Ishikawa (cell line): Measurements from ENCODE around the gene TBC1D2B.

Experiments used
- CEBPB ChIP-seq: IDR thresholded peaks from 2 replicates; pipeline ENCODE4 v1.6.1; 2012
- CREB1 ChIP-seq: IDR thresholded peaks from 2 replicates; pipeline ENCODE4 v1.6.1; 2012; ENCODE audit warnings: low read depth
- EGR1 ChIP-seq: IDR thresholded peaks from 2 replicates; pipeline ENCODE4 v1.6.1; 2012
- EP300 ChIP-seq: IDR thresholded peaks from 2 replicates; pipeline ENCODE4 v1.6.1; 2012; ENCODE audit warnings: borderline replicate concordance
- FOXM1 ChIP-seq: IDR thresholded peaks from 2 replicates; pipeline ENCODE4 v1.6.1; 2012; ENCODE audit warnings: low read depth, borderline replicate concordance
- MAX ChIP-seq: IDR thresholded peaks from 2 replicates; pipeline ENCODE4 v1.6.1; 2012
- NFIC ChIP-seq: IDR thresholded peaks from 2 replicates; pipeline ENCODE4 v1.6.1; 2012
- RAD21 ChIP-seq: IDR thresholded peaks from 2 replicates; pipeline ENCODE4 v1.6.1; 2012; ENCODE audit warnings: low read depth
- REST ChIP-seq: IDR thresholded peaks from 2 replicates; pipeline ENCODE4 v1.6.1; 2012; ENCODE audit warnings: low read depth, mild to moderate bottlenecking
- TAF1 ChIP-seq: IDR thresholded peaks from 2 replicates; pipeline ENCODE4 v1.6.1; 2012; ENCODE audit warnings: low read depth, mild to moderate bottlenecking
- TCF12 ChIP-seq: IDR thresholded peaks from 2 replicates; pipeline ENCODE4 v1.6.1; 2012; ENCODE audit warnings: low read depth
- TEAD4 ChIP-seq: IDR thresholded peaks from 2 replicates; pipeline ENCODE4 v1.6.1; 2012
- USF1 ChIP-seq: IDR thresholded peaks from 2 replicates; pipeline ENCODE4 v1.6.1; 2012
- YY1 ChIP-seq: IDR thresholded peaks from 2 replicates; pipeline ENCODE4 v1.6.1; 2012; ENCODE audit warnings: low read depth
- ZBTB7A ChIP-seq: IDR thresholded peaks from 2 replicates; pipeline ENCODE4 v1.6.1; 2012; ENCODE audit warnings: low read depth

Gene TBC1D2B

GRCh38 chr15:78093242-78094020 lies 15.9 kb upstream of the TBC1D2B start:
- TF ChIP-seq TEAD4 (no peak), NFIC (no peak), REST (no peak), USF1 (no peak), TAF1 (no peak), TCF12 (no peak), EP300 (no peak), CREB1 (no peak), FOXM1 (no peak), MAX (no peak), CEBPB (no peak), RAD21 (no peak), EGR1 (no peak), YY1 (no peak), ZBTB7A (no peak)

- TF ChIP-seq TCF12 (no peak), REST (no peak), RAD21 (no peak), YY1 (no peak), CEBPB (no peak), MAX (no peak)
These were observed 14.9 kb upstream of the TBC1D2B start, which contains the start of gene SH2D7 for GRCh38 chr15:78092261-78093041. SH2D7 (plus strand) TSS chr15:78092561; CDS start chr15:78092585, 24 bp downstream.

- TF ChIP-seq USF1 = no peak
- no peak for TF ChIP-seq EP300
- no peak for TF ChIP-seq TEAD4
- no peak for TF ChIP-seq REST
- no peak for TF ChIP-seq ZBTB7A
- no peak for TF ChIP-seq CEBPB
- no peak for TF ChIP-seq CREB1
- no peak for TF ChIP-seq FOXM1
- no peak for TF ChIP-seq MAX
These were observed 13.0 kb upstream of the TBC1D2B start for GRCh38 chr15:78090422-78091063.

- no peak for TF ChIP-seq TAF1
- TF ChIP-seq TCF12 = no peak
- TF ChIP-seq ZBTB7A = no peak
- TF ChIP-seq FOXM1 = no peak
- TF ChIP-seq MAX = no peak
- no peak for TF ChIP-seq NFIC
- no peak for TF ChIP-seq CREB1
- TF ChIP-seq REST = no peak
- no peak for TF ChIP-seq TEAD4
- TF ChIP-seq EGR1 = no peak
- no peak for TF ChIP-seq USF1
- TF ChIP-seq EP300 = no peak
- no peak for TF ChIP-seq CEBPB
- TF ChIP-seq RAD21 = no peak
- TF ChIP-seq YY1 = no peak
These were observed 11.2 kb upstream of the TBC1D2B start for GRCh38 chr15:78088773-78089080.
